Mucosa of descending colon (tissue), 3 donors: ENCODE measurements around the gene FES. TPM values are rescaled to one million over a fixed set of nuclear protein-coding genes. Genes with fewer than 3 reads are reported as not detected.
"Not testable (repeated sequence)": the region's sequence is repeated elsewhere in the genome, so short reads cannot be mapped to it uniquely, and the experiment has no call there.

Experiments
- ATAC-seq: fragments of 200-7000 bp; cut with Tn5 transposase; one replicate; pipeline ENCODE4 v1.9.1; 2020; ENCODE audit warnings: mild to moderate bottlenecking, moderate library complexity
- DNase-seq, 3 donors: peaks; one replicate each; pipeline ENCODE4 v3.0.0-alpha.2; 2020
- H3K36me3 ChIP-seq: fragments of 200-600 bp; one replicate; pipeline ENCODE4 v1.8.0; 2021; ENCODE audit warnings: low read depth, mild to moderate bottlenecking
- H3K4me1 ChIP-seq: fragments of 200-600 bp; one replicate; pipeline ENCODE4 v1.8.0; 2021; ENCODE audit warnings: low read depth, mild to moderate bottlenecking
- H3K4me3 ChIP-seq: fragments of 200-600 bp; one replicate; pipeline ENCODE4 v1.8.0; 2021; ENCODE audit warnings: mild to moderate bottlenecking
- H3K9me3 ChIP-seq: fragments of 200-600 bp; one replicate; pipeline ENCODE4 v1.8.0; 2021; ENCODE audit warnings: mild to moderate bottlenecking
- CTCF ChIP-seq: fragments of 200-600 bp; IDR thresholded peaks from one replicate; pipeline ENCODE4 v1.8.0; 2022; ENCODE audit warnings: antibody characterized with exemption, mild to moderate bottlenecking
- intact Hi-C, 2 donors: fragments of 100-400 bp; cut with DNase I in 1 of 2; cut with micrococcal nuclease in 1 of 2; formaldehyde crosslinking; loops; one replicate each; pipeline versions ENCODE4 v1.11.0 to v1.11.1; 2022; cut with DNase I, micrococcal nuclease
- total RNA-seq, 3 donors: library from RNA; stranded (reverse); fragmentation: NEBNext Ultra II Directional in 2 of 3; extraction: Animal tissue kit (Norgen Biotek cat#: 25700) in 2 of 3; gene quantifications; one replicate each; pipeline versions ENCODE4 v1.2.1 to v1.2.4, GENCODE V29; 2021 to 2023
- donor health status: DM: no; HTN: no; CAD: no; lungs with moderate emphysema.
- donor health status: DM: no; HTN: no; CAD: no.
- donor health status: DM: no; HTN: yes; CAD: no.

Gene FES
- total RNA-seq, 3 donors from 2014 or later: 7.9 to 18.6 (median 12.1) TPM

DNA sequence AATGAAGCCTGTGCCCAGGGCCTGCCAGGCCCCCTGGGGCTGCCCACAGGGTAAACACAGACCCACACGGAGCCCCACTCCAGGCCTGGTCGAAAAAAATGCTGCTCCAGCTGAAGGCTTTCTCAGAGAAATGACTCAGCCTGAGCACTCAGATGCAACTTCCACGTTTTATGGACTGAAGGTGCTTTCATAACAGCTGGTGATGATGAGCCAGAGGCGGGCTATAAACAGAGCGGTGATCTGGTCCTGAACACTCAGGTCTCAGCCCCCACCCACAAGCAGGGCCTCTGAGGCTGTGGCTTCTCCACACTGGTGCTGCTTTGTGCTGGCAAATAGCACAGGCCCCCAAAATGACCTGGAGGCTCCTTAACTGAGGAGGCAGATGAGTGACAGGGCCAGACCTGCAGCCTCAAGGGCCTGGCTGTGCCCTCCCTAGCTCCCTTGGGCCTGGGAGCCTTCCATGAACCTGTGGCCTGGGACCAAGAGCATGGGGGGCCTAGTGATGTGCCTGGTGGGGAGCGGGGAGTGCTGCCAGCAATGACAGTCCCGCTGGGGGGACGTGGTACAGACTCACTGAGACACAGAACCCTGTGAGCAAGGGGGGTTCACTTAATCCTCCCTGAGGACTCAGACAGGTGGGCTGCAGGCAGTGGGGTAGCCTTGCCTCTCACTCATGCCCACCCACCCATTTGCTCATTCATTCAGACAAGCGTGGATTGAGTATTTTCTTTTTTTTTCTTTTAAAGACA lies 38.9 kb upstream of the FES start:
- Histone ChIP-seq H3K36me3 (no peaks in the 10 kb centered on the region), H3K9me3 (no peaks in the 10 kb centered on the region), H3K4me3 (no peak overlapping the region), H3K4me1 (no peaks in the 10 kb centered on the region)
- intact Hi-C loops: no loop called here
- TF ChIP-seq CTCF: no peak
- DNase-seq: no peak
- ATAC-seq: peak; percentile 89

DNA sequence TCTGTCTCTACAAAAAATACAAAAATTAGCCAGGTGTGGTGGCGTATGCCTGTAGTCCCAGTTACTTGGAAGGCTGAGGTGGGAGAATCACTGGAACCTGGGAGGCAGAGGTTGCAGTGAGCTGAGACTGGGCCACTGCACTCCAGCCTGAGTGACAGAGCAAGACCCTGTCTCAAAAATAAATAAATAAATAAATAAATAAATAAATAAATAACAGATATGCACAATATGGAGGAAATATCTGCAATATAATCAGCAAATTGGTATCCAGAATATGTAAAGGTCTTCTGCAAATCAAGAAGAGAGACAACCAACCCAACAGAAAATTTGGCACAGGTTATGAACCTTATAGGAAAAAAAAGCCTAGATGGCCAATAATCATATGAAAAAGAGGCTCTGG lies 34.9 kb upstream of the FES start:
- H3K4me3 ChIP-seq, H3K36me3 ChIP-seq, ATAC-seq, intact Hi-C loops, DNase-seq, H3K9me3 ChIP-seq, H3K4me1 ChIP-seq: not testable (repeated sequence)

GRCh38 chr15:90851114-90851513 lies 33.2 kb upstream of the FES start:
- Histone ChIP-seq H3K36me3 (no peaks in the 10 kb centered on the region), H3K9me3 (no peaks in the 10 kb centered on the region), H3K4me1 (no peaks in the 10 kb centered on the region), H3K4me3 (no peak overlapping the region)
- ATAC-seq (peak; percentile 43), DNase-seq (no peak)
- TF ChIP-seq CTCF: no peak
- intact Hi-C loops: no loop called here

GRCh38 chr15:90851940-90852339 lies 32.4 kb upstream of the FES start:
- DNase-seq: no peak
- peaks cover 3% of the 10 kb centered on the region for H3K4me1 ChIP-seq
- H3K9me3 ChIP-seq: no peaks in the 10 kb centered on the region
- intact Hi-C loops: no loop called here
- TF ChIP-seq CTCF: no peak
- H3K4me3 ChIP-seq: no peak overlapping the region
- no peaks in the 10 kb centered on the region for H3K36me3 ChIP-seq
- ATAC-seq: no peak

GRCh38 chr15:90855139-90855538 lies 29.2 kb upstream of the FES start:
- Histone ChIP-seq H3K9me3 (no peaks in the 10 kb centered on the region), H3K4me3 (no peak overlapping the region), H3K36me3 (no peaks in the 10 kb centered on the region), H3K4me1 (peaks cover 3% of the 10 kb centered on the region)
- intact Hi-C loops: no loop called here
- TF ChIP-seq CTCF: no peak
- no peak for ATAC-seq
- no peak for DNase-seq

GRCh38 chr15:90857337-90857736 lies 27.0 kb upstream of the FES start:
- DNase-seq (peak in 1 of 3 donors; percentile 47), ATAC-seq (peak; percentile 66)
- H3K4me3 ChIP-seq: no peak overlapping the region
- peaks cover 6% of the 10 kb centered on the region for H3K4me1 ChIP-seq
- no peaks in the 10 kb centered on the region for H3K36me3 ChIP-seq
- intact Hi-C loops: no loop called here
- no peaks in the 10 kb centered on the region for H3K9me3 ChIP-seq
- no peak for TF ChIP-seq CTCF
